ENCODE measurements around the gene VWDE.

DNA sequence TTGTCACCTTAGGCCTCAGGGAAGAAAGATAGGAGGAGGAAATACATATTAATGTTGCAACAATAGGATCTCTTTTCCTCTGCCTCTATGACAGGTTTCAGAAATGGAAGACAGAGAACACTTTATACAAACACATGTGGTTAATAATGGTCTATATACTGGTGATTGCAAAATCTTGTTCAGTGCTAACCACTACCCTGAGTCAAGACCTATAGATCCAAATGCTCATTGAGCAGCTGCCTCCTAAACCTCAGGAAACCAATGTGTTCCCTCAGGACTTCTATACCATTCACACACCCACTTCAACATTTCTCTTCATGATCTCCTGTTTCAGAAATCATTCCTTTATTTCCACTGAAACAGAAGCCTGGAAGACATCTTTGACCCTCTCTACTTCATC is 32.5 kb upstream of the VWDE start:
- TF ChIP-seq POLR2A (IDR thresholded peaks at IDR 0.05; ENCODE audit: low read depth, low read length) (no peak), TAF1 (IDR thresholded peaks at IDR 0.05; ENCODE audit: borderline replicate concordance, low read depth, low read length) (no peak)

All from GM12892 (cell line).